ENCODE results near the gene COL16A1.

DNA sequence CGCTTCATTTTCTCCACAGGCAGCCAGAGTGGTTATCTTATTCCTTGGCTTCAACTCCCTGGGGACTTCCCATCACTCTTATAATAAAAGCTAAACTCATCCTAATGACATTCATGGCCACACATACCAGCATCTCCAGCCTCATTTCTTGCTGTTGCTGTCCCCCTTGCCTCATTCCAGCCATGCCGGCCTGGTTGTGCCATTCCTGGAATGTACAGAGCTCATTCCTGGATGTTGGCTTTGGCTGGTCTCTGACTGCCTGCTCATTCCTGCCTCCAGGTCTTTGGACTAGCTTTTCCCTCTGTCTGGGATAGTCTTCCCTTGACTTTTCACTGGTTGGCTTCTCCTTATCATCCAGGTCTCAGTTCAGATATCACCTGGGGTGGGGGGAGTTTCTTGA lies 56.7 kb downstream of the COL16A1 start:
- TF ChIP-seq SIN3A (IDR thresholded peaks at IDR 0.05; ENCODE audit: borderline replicate concordance, insufficient read depth, low read length): no peak
- TF ChIP-seq POLR2AphosphoS5 (IDR thresholded peaks at IDR 0.05; ENCODE audit: low read depth, low read length): no peak
- TF ChIP-seq, protein P1, sequence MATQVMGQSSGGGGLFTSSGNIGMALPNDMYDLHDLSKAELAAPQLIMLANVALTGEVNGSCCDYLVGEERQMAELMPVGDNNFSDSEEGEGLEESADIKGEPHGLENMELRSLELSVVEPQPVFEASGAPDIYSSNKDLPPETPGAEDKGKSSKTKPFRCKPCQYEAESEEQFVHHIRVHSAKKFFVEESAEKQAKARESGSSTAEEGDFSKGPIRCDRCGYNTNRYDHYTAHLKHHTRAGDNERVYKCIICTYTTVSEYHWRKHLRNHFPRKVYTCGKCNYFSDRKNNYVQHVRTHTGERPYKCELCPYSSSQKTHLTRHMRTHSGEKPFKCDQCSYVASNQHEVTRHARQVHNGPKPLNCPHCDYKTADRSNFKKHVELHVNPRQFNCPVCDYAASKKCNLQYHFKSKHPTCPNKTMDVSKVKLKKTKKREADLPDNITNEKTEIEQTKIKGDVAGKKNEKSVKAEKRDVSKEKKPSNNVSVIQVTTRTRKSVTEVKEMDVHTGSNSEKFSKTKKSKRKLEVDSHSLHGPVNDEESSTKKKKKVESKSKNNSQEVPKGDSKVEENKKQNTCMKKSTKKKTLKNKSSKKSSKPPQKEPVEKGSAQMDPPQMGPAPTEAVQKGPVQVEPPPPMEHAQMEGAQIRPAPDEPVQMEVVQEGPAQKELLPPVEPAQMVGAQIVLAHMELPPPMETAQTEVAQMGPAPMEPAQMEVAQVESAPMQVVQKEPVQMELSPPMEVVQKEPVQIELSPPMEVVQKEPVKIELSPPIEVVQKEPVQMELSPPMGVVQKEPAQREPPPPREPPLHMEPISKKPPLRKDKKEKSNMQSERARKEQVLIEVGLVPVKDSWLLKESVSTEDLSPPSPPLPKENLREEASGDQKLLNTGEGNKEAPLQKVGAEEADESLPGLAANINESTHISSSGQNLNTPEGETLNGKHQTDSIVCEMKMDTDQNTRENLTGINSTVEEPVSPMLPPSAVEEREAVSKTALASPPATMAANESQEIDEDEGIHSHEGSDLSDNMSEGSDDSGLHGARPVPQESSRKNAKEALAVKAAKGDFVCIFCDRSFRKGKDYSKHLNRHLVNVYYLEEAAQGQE (IDR thresholded peaks at IDR 0.05; ENCODE audit: insufficient read depth in 1 of 2, low read depth in 2 of 2, low read length in 2 of 2): no peak
